OCI-LY3 (cell line): ENCODE data around the gene BCO2.

Source experiments
- H2AFZ ChIP-seq: fragments of 200-600, 300-600 bp; shearing (Covaris generic); 2 replicates; pipeline ENCODE4 v1.6.0; 2014; ENCODE audit warnings: antibody characterized with exemption, low read depth, low read length
- H3K27ac ChIP-seq: fragments of 200-600, 300-600 bp; sonication (generic); 2 replicates; pipeline ENCODE4 v1.5.1; 2014; ENCODE audit warnings: mild to moderate bottlenecking, low read length, moderate library complexity, mixed read lengths
- H3K27me3 ChIP-seq: fragments of 200-600, 300-600 bp; sonication (generic); 2 replicates; pipeline ENCODE4 v1.6.1; 2014; ENCODE audit warnings: low read depth, low read length, mixed read lengths
- H3K36me3 ChIP-seq: fragments of 200-600, 300-600 bp; sonication (generic); replicated peaks from 2 replicates; pipeline ENCODE3; 2014; ENCODE audit warnings: low read depth, low read length, mixed read lengths
- H3K4me1 ChIP-seq: fragments of 300-600, 200-600 bp; sonication (generic); 2 replicates; pipeline ENCODE4 v1.6.1; 2014; ENCODE audit warnings: low read length, mixed read lengths
- H3K4me2 ChIP-seq: fragments of 200-600, 300-600 bp; sonication (generic); 2 replicates; pipeline ENCODE4 v1.6.1; 2014; ENCODE audit warnings: low read length, mixed read lengths
- H3K4me3 ChIP-seq: fragments of 300-600, 200-600 bp; sonication (generic); 2 replicates; pipeline ENCODE4 v1.5.1; 2014; ENCODE audit warnings: antibody characterized with exemption, mild to moderate bottlenecking, low read length, moderate library complexity
- H3K79me2 ChIP-seq: fragments of 300-600, 200-600 bp; shearing (Covaris generic); 2 replicates; pipeline ENCODE4 v1.6.1; 2014; ENCODE audit warnings: mild to moderate bottlenecking, low read length, mixed read lengths
- H3K9ac ChIP-seq: fragments of 300-600, 200-600 bp; shearing (Covaris generic); 2 replicates; pipeline ENCODE4 v1.6.0; 2014; ENCODE audit warnings: mild to moderate bottlenecking, low read length, moderate library complexity
- H3K9me3 ChIP-seq: fragments of 200-600, 300-600 bp; shearing (Covaris generic); 2 replicates; pipeline ENCODE4 v1.6.1; 2014; ENCODE audit warnings: low read length, mixed read lengths; ENCODE audit not compliant: insufficient read depth
- H4K20me1 ChIP-seq: fragments of 200-600, 300-600 bp; sonication (generic); 2 replicates; pipeline ENCODE4 v1.6.1; 2016; ENCODE audit warnings: low read length, mixed read lengths; ENCODE audit not compliant: insufficient read depth
- CTCF ChIP-seq: fragments of 200-600, 300-600 bp; sonication (generic); IDR thresholded peaks from 2 replicates; pipeline ENCODE4 v1.5.1; 2014; ENCODE audit warnings: antibody characterized with exemption, low read length, low read depth
- EZH2phosphoT487 ChIP-seq: fragments of 200-600 bp; shearing (Covaris generic); IDR thresholded peaks from 2 replicates; pipeline ENCODE4 v1.6.1; 2018; ENCODE audit warnings: antibody characterized with exemption, mixed run types, low read depth

The BCO2 gene

GRCh38 chr11:112210890-112211289 is 35.6 kb downstream of the BCO2 start:
- no peaks in the 10 kb centered on the region for H4K20me1 ChIP-seq
- no peaks in the 10 kb centered on the region for H3K36me3 ChIP-seq
- no peaks in the 10 kb centered on the region for H3K9me3 ChIP-seq
- no peaks in the 10 kb centered on the region for H3K79me2 ChIP-seq
- no peak overlapping the region for H3K9ac ChIP-seq
- TF ChIP-seq EZH2phosphoT487 (no peak), CTCF (no peak)
- peaks cover 4% of the 10 kb centered on the region for H3K4me1 ChIP-seq
- peaks cover 38% of the 10 kb centered on the region for H3K27me3 ChIP-seq
- H3K4me3 ChIP-seq = no peak overlapping the region
- H2AFZ ChIP-seq = no peak overlapping the region
- no peak overlapping the region for H3K27ac ChIP-seq
- no peak overlapping the region for H3K4me2 ChIP-seq

- no peaks in the 10 kb centered on the region for H3K9me3 ChIP-seq
- H3K4me2 ChIP-seq = no peak overlapping the region
- no peak overlapping the region for H3K9ac ChIP-seq
- H4K20me1 ChIP-seq = no peaks in the 10 kb centered on the region
- TF ChIP-seq CTCF = no peak
- TF ChIP-seq EZH2phosphoT487 = no peak
- peaks cover 4% of the 10 kb centered on the region for H3K4me1 ChIP-seq
- no peaks in the 10 kb centered on the region for H3K36me3 ChIP-seq
- H3K4me3 ChIP-seq = no peak overlapping the region
- H2AFZ ChIP-seq = no peak overlapping the region
- peaks cover 38% of the 10 kb centered on the region for H3K27me3 ChIP-seq
- H3K27ac ChIP-seq = no peak overlapping the region
- no peaks in the 10 kb centered on the region for H3K79me2 ChIP-seq
These were observed 36.2 kb downstream of the BCO2 start for GRCh38 chr11:112211536-112211935.

GRCh38 chr11:112212290-112212689 is 37.0 kb downstream of the BCO2 start:
- no peak overlapping the region for H3K4me3 ChIP-seq
- H4K20me1 ChIP-seq = no peaks in the 10 kb centered on the region
- H3K27ac ChIP-seq = no peak overlapping the region

GRCh38 chr11:112212710-112213109 is 37.4 kb downstream of the BCO2 start:
- no peak overlapping the region for H3K9ac ChIP-seq
- no peak overlapping the region for H3K4me2 ChIP-seq
- TF ChIP-seq CTCF = no peak
- no peak for TF ChIP-seq EZH2phosphoT487
- H3K4me1 ChIP-seq = peaks cover 4% of the 10 kb centered on the region
- no peaks in the 10 kb centered on the region for H4K20me1 ChIP-seq
- no peak overlapping the region for H3K27ac ChIP-seq
- H3K79me2 ChIP-seq = no peaks in the 10 kb centered on the region
- H3K9me3 ChIP-seq = no peaks in the 10 kb centered on the region
- peaks cover 33% of the 10 kb centered on the region for H3K27me3 ChIP-seq
- no peak overlapping the region for H2AFZ ChIP-seq
- no peak overlapping the region for H3K4me3 ChIP-seq
- no peaks in the 10 kb centered on the region for H3K36me3 ChIP-seq

More at GRCh38 chr11:112212290-112212689, 37.0 kb downstream of the BCO2 start:
- no peaks in the 10 kb centered on the region for H3K9me3 ChIP-seq
- no peaks in the 10 kb centered on the region for H3K36me3 ChIP-seq
- no peak overlapping the region for H3K9ac ChIP-seq
- no peak overlapping the region for H3K4me2 ChIP-seq
- peaks cover 37% of the 10 kb centered on the region for H3K27me3 ChIP-seq
- H2AFZ ChIP-seq = no peak overlapping the region
- H3K79me2 ChIP-seq = no peaks in the 10 kb centered on the region
- peaks cover 4% of the 10 kb centered on the region for H3K4me1 ChIP-seq
- TF ChIP-seq CTCF = no peak
- TF ChIP-seq EZH2phosphoT487 = no peak
